Gastrocnemius medialis (tissue), 4 donors: ENCODE results near the gene KIRREL3. TPM values are rescaled to one million over a fixed set of nuclear protein-coding genes. Genes with fewer than 3 reads are reported as not detected.
"Not testable (repeated sequence)": the region's sequence is repeated elsewhere in the genome, so short reads cannot be mapped to it uniquely, and the experiment has no call there.

Source experiments
- ATAC-seq, 2 donors: fragments of 150-250 bp; one replicate each; pipeline ENCODE4 v1.9.1; 2016
- DNase-seq, 2 donors: peaks; one replicate each; pipeline ENCODE4 v3.0.0-alpha.2; 2019
- H3K27ac ChIP-seq, 4 donors: fragments of 200-600 bp; sonication (generic); 1 replicate in 1 of 4; 2 replicates in 3 of 4; pipeline ENCODE4 v1.5.1; 2016 to 2018; ENCODE audit warnings: mild to moderate bottlenecking in 2 of 4, moderate library complexity in 1 of 4
- H3K27me3 ChIP-seq, 3 donors: fragments of 200-600 bp; sonication (generic) in 2 of 3; 1 replicate in 1 of 3; 2 replicates in 2 of 3; pipeline versions ENCODE4 v1.5.1 to v1.6.0; 2016 to 2019; ENCODE audit warnings: mild to moderate bottlenecking in 1 of 3, moderate library complexity in 1 of 3
- H3K36me3 ChIP-seq, 2 donors: fragments of 200-600 bp; sonication (generic) in 1 of 2; one replicate each; pipeline ENCODE4 v1.5.1; 2017 to 2018
- H3K4me1 ChIP-seq, 2 donors: fragments of 200-600 bp; sonication (generic) in 1 of 2; one replicate each; pipeline ENCODE4 v1.5.1; 2016 to 2017; ENCODE audit warnings: mild to moderate bottlenecking in 2 of 2
- H3K4me3 ChIP-seq, 4 donors: fragments of 200-600 bp; sonication (generic) in 3 of 4; 1 replicate in 1 of 4; 2 replicates in 3 of 4; pipeline ENCODE4 v1.5.1; 2016 to 2019; ENCODE audit warnings: mild to moderate bottlenecking in 2 of 4
- H3K9me3 ChIP-seq, 3 donors: fragments of 200-600 bp; sonication (generic) in 2 of 3; 1 replicate in 1 of 3; 2 replicates in 2 of 3; pipeline ENCODE4 v1.5.1; 2016 to 2019
- POLR2A ChIP-seq, 2 donors: fragments of 450-650 bp; IDR thresholded peaks; one replicate each; pipeline ENCODE4 v1.6.1; 2017; ENCODE audit warnings: antibody characterized with exemption in 2 of 2, mild to moderate bottlenecking in 2 of 2, moderate library complexity in 2 of 2
- in situ Hi-C, 4 donors: fragments of 200-750 bp; cut with MboI; loops; one replicate each; pipeline versions ENCODE4 v1.15.0 to v1.8.0; 2017; ENCODE audit warnings: low sequenced_read_pairs in 4 of 4
- intact Hi-C: fragments of 100-400 bp; cut with DNase I; formaldehyde crosslinking; loops from one replicate; pipeline ENCODE4 v1.15.1; 2023; ENCODE audit warnings: low total_unique reads
- total RNA-seq, 4 donors: library from RNA; depleted of rRNA; stranded (reverse); fragments of >200 nt; gene quantifications; one replicate each; pipeline versions ENCODE4 v1.1.0 to v1.2.3, GENCODE V29; 2016
- TF ChIP-seq, protein P1 (sequence below), 5 experiments: fragments of 450-650 bp in 3 of 5; fragments of 200-600 bp in 2 of 5; sonication (generic) in 2 of 5; IDR thresholded peaks in 4 of 5; conservative IDR thresholded peaks in 1 of 5; 1 replicate in 4 of 5; 2 replicates in 1 of 5; pipeline ENCODE4 v1.5.1; 2016 to 2019; ENCODE audit warnings: antibody characterized with exemption in 5 of 5, mild to moderate bottlenecking in 3 of 5, moderate library complexity in 3 of 5

KIRREL3 gene
- total RNA-seq, 4 donors from 2014 or later = 0.10 TPM; not detected in 3

- DNase-seq (no peak), ATAC-seq (no peak)
- Histone ChIP-seq H3K27me3 (peaks cover 0 to 18% (median 3%) of the 10 kb centered on the region in 3 donors), H3K4me3 (no peak overlapping the region), H3K9me3 (no peaks in the 10 kb centered on the region), H3K27ac (no peak overlapping the region), H3K36me3 (no peaks in the 10 kb centered on the region), H3K4me1 (no peaks in the 10 kb centered on the region)
- intact Hi-C loops (no loop called here), in situ Hi-C loops (no loop called here)
- no peak for TF ChIP-seq POLR2A (IDR thresholded peaks at IDR 0.05)
- TF ChIP-seq, protein P1, sequence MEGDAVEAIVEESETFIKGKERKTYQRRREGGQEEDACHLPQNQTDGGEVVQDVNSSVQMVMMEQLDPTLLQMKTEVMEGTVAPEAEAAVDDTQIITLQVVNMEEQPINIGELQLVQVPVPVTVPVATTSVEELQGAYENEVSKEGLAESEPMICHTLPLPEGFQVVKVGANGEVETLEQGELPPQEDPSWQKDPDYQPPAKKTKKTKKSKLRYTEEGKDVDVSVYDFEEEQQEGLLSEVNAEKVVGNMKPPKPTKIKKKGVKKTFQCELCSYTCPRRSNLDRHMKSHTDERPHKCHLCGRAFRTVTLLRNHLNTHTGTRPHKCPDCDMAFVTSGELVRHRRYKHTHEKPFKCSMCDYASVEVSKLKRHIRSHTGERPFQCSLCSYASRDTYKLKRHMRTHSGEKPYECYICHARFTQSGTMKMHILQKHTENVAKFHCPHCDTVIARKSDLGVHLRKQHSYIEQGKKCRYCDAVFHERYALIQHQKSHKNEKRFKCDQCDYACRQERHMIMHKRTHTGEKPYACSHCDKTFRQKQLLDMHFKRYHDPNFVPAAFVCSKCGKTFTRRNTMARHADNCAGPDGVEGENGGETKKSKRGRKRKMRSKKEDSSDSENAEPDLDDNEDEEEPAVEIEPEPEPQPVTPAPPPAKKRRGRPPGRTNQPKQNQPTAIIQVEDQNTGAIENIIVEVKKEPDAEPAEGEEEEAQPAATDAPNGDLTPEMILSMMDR (IDR thresholded peaks at IDR 0.05 in 4 of 5, conservative IDR thresholded peaks at IDR 0.05 in 1 of 5) = no peak
Measured at GRCh38 chr11:126963603-126964363, 36.8 kb downstream of the KIRREL3 start.

DNA sequence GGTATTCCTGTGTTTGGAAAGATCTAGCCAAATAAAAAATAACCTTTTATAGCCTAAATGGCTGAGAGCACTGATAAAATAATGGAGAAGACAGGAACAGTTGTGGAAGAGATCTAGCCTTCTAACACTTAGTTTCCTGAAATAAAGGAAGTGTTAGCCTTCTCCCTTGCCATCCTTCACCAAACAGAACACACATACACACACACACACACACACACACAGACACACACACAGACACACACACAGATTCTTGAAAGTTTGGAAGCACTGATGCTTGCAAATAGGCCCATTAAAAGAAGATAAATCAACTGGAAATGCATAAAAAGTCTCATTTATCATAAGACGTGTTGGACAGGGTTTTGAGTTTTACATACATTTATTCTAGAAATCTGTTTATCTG lies 37.5 kb downstream of the KIRREL3 start:
- ATAC-seq (no peak), DNase-seq (no peak)
- in situ Hi-C loops (no loop called here), intact Hi-C loops (no loop called here)
- Histone ChIP-seq H3K9me3 (no peaks in the 10 kb centered on the region), H3K36me3 (no peaks in the 10 kb centered on the region), H3K27ac (no peak overlapping the region), H3K4me1 (no peaks in the 10 kb centered on the region), H3K4me3 (no peak overlapping the region), H3K27me3 (peaks cover 0 to 12% (median 0%) of the 10 kb centered on the region in 3 donors)
- TF ChIP-seq, protein P1 (IDR thresholded peaks at IDR 0.05 in 4 of 5, conservative IDR thresholded peaks at IDR 0.05 in 1 of 5) = no peak
- no peak for TF ChIP-seq POLR2A (IDR thresholded peaks at IDR 0.05)

DNA sequence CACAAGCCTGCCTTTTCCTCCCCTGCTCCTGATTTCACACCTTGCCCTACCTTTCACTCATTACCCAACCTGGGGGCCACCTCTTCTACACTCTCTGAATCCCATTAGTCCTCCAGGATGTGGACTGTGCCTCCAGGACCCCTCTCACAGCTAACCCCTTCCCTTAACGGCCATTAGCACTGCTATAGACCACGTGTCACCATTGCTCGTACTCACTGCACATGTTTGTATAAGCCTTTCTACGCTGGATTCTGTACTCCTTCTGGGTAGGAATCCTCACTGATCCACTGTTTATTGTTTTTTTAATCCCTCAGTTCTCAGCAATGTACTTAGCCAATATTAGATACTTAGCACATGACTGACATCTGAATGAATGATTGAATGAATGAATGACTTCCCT lies 40.9 kb downstream of the KIRREL3 start:
- no peak for TF ChIP-seq POLR2A (IDR thresholded peaks at IDR 0.05)
- TF ChIP-seq, protein P1 (IDR thresholded peaks at IDR 0.05 in 4 of 5, conservative IDR thresholded peaks at IDR 0.05 in 1 of 5) = no peak
- intact Hi-C loops (no loop called here), in situ Hi-C loops (no loop called here)
- Histone ChIP-seq H3K9me3 (no peaks in the 10 kb centered on the region), H3K27ac (no peak overlapping the region), H3K4me3 (no peak overlapping the region), H3K27me3 (no peaks in the 10 kb centered on the region), H3K36me3 (no peaks in the 10 kb centered on the region), H3K4me1 (no peaks in the 10 kb centered on the region)
- no peak for DNase-seq
- ATAC-seq = no peak

GRCh38 chr11:126956635-126957034 lies 43.9 kb downstream of the KIRREL3 start:
- H3K27me3 ChIP-seq = no peaks in the 10 kb centered on the region
- TF ChIP-seq, protein P1 (IDR thresholded peaks at IDR 0.05 in 4 of 5, conservative IDR thresholded peaks at IDR 0.05 in 1 of 5) = no peak
- no peak for TF ChIP-seq POLR2A (IDR thresholded peaks at IDR 0.05)
- no peaks in the 10 kb centered on the region for H3K4me1 ChIP-seq
- intact Hi-C loops = no loop called here
- H3K36me3 ChIP-seq = no peaks in the 10 kb centered on the region
- DNase-seq = no peak
- H3K27ac ChIP-seq = no peak overlapping the region
- ATAC-seq = no peak
- in situ Hi-C loops = no loop called here
- H3K9me3 ChIP-seq = no peaks in the 10 kb centered on the region
- H3K4me3 ChIP-seq = no peak overlapping the region

DNA sequence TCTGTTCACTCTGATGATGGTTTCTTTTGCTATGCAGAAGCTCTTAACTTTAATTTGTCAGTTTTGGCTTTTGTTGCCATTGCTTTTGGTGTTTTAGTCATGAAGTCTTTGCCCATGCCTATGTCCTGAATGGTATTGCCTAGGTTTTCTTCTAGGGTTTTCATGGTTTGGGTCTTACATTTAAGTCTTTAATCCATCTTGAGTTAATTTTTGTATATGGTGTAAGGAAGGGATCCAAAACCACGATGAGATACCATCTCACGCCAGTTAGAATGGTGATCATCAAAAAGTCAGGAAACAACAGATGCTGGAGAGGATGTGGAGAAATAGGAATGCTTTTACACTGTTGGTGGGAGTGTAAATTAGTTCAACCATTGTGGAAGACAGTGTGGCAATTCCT lies 48.0 kb downstream of the KIRREL3 start:
- H3K9me3 ChIP-seq, H3K27ac ChIP-seq, H3K4me3 ChIP-seq, ATAC-seq, H3K36me3 ChIP-seq, in situ Hi-C loops, intact Hi-C loops, DNase-seq, H3K27me3 ChIP-seq, H3K4me1 ChIP-seq: not testable (repeated sequence)
